GM23338 (cell line): ENCODE measurements around the gene CTNS. TPM values are rescaled to one million over a fixed set of nuclear protein-coding genes. Genes with fewer than 3 reads are reported as not detected.

Experiments used
- ATAC-seq: fragments of 200-7000 bp; cut with Tn5 transposase; 3 replicates; pipeline ENCODE4 v1.9.1; 2020
- DNase-seq: peaks from one replicate; pipeline ENCODE4 v3.0.0-alpha.2; 2015; ENCODE audit warnings: low spot score
- H2AFZ ChIP-seq: fragments of 200-600 bp; sonication (generic); 2 replicates; pipeline ENCODE4 v1.8.0; 2016; ENCODE audit warnings: antibody characterized with exemption, mild to moderate bottlenecking, moderate library complexity
- H3F3A ChIP-seq: fragments of 200-600 bp; sonication (generic); replicated peaks from 2 replicates; pipeline ENCODE4 v1.8.0; 2017; ENCODE audit warnings: antibody characterized with exemption, mixed run types, low read depth
- H3K27ac ChIP-seq: fragments of 200-600 bp; sonication (generic); 2 replicates; pipeline ENCODE4 v1.6.1; 2016; ENCODE audit warnings: low read depth
- H3K27me3 ChIP-seq: fragments of 200-600 bp; sonication (generic); 2 replicates; pipeline ENCODE4 v1.8.0; 2016; ENCODE audit warnings: mild to moderate bottlenecking, mixed run types, moderate library complexity; ENCODE audit not compliant: insufficient read depth
- H3K36me3 ChIP-seq: fragments of 200-600 bp; sonication (generic); 2 replicates; pipeline ENCODE4 v1.8.0; 2016; ENCODE audit warnings: mild to moderate bottlenecking; ENCODE audit not compliant: insufficient read depth
- H3K4me1 ChIP-seq: fragments of 200-600 bp; sonication (generic); 2 replicates; pipeline ENCODE4 v1.8.0; 2016; ENCODE audit warnings: mild to moderate bottlenecking, moderate library complexity; ENCODE audit not compliant: insufficient read depth
- H3K4me2 ChIP-seq: fragments of 200-600 bp; sonication (generic); 2 replicates; pipeline ENCODE4 v1.7.1; 2017; ENCODE audit warnings: mixed run types
- H3K4me3 ChIP-seq: fragments of 200-600 bp; sonication (generic); 2 replicates; pipeline ENCODE4 v1.6.1; 2016; ENCODE audit warnings: mixed run types
- H3K79me2 ChIP-seq: fragments of 200-600 bp; sonication (generic); replicated peaks from 2 replicates; pipeline ENCODE4 v1.8.0; 2017; ENCODE audit warnings: mild to moderate bottlenecking; ENCODE audit not compliant: insufficient read depth
- H3K9me2 ChIP-seq: fragments of 200-600 bp; sonication (generic); 2 replicates; pipeline ENCODE4 v1.8.0; 2017; ENCODE audit not compliant: insufficient read depth
- H4K20me1 ChIP-seq: fragments of 200-600 bp; sonication (generic); replicated peaks from 2 replicates; pipeline ENCODE4 v1.8.0; 2017; ENCODE audit warnings: mild to moderate bottlenecking; ENCODE audit not compliant: insufficient read depth
- H3K27ac Mint-ChIP-seq: 2 replicates; pipeline ENCODE4 v1.8.0; 2020; ENCODE audit warnings: inconsistent platforms, mild to moderate bottlenecking, moderate library complexity, mixed read lengths
- H3K27me3 Mint-ChIP-seq: 3 replicates; pipeline ENCODE4 v1.8.0; 2022; ENCODE audit warnings: low read depth, mild to moderate bottlenecking, moderate library complexity, mixed read lengths, inconsistent platforms; ENCODE audit not compliant: insufficient read depth, poor library complexity
- H3K36me3 Mint-ChIP-seq: 3 replicates; pipeline ENCODE4 v1.8.0; 2021; ENCODE audit warnings: low read depth, mild to moderate bottlenecking, inconsistent platforms, moderate library complexity, mixed read lengths
- H3K4me1 Mint-ChIP-seq: 3 replicates; pipeline ENCODE4 v1.8.0; 2020; ENCODE audit warnings: mild to moderate bottlenecking, inconsistent platforms, mixed read lengths
- H3K4me3 Mint-ChIP-seq: 3 replicates; pipeline ENCODE4 v1.8.0; 2021; ENCODE audit warnings: moderate library complexity, mild to moderate bottlenecking, inconsistent platforms, mixed read lengths
- H3K9me3 Mint-ChIP-seq: 3 replicates; pipeline ENCODE4 v1.8.0; 2020; ENCODE audit warnings: moderate library complexity, mild to moderate bottlenecking, inconsistent platforms, mixed read lengths
- CREB1 ChIP-seq: fragments of 250-450 bp; sonication (Bioruptor Pico); IDR thresholded peaks from 2 replicates; pipeline ENCODE4 v1.5.0; 2020; ENCODE audit warnings: low read depth, mild to moderate bottlenecking, moderate library complexity
- EZH2 ChIP-seq: fragments of 200-600 bp; sonication (generic); IDR thresholded peaks from one replicate; pipeline ENCODE4 v1.8.0; 2017; ENCODE audit warnings: antibody characterized with exemption, mild to moderate bottlenecking, low read depth; ENCODE audit not compliant: unreplicated experiment
- EZH2phosphoT487 ChIP-seq: fragments of 200-600 bp; sonication (generic); IDR thresholded peaks from one replicate; pipeline ENCODE4 v1.8.1; 2018; ENCODE audit warnings: antibody characterized with exemption; ENCODE audit not compliant: unreplicated experiment
- NANOG ChIP-seq: IDR thresholded peaks from 2 replicates; pipeline ENCODE4 v1.6.1; 2016; ENCODE audit warnings: antibody characterized with exemption, borderline replicate concordance
- POLR2AphosphoS5 ChIP-seq: IDR thresholded peaks from 2 replicates; pipeline ENCODE4 v1.6.1; 2016; ENCODE audit warnings: antibody characterized with exemption, low read depth
- STAT1 ChIP-seq: IDR thresholded peaks from one replicate; pipeline ENCODE4 v1.6.1; 2016; ENCODE audit warnings: antibody characterized with exemption; ENCODE audit not compliant: unreplicated experiment
- ZNF114 ChIP-seq: fragments of 250-450 bp; sonication (Bioruptor Pico); IDR thresholded peaks from 2 replicates; pipeline ENCODE4 v1.5.0; 2020; ENCODE audit warnings: mild to moderate bottlenecking, moderate library complexity
- ZNF331 ChIP-seq: fragments of 250-450 bp; sonication (Bioruptor Pico); IDR thresholded peaks from 2 replicates; pipeline ENCODE4 v1.5.0; 2020; ENCODE audit warnings: low read depth, mild to moderate bottlenecking, moderate library complexity
- polyA plus RNA-seq: library from polyadenylated mRNA; unstranded; fragments of >200 nt; fragmentation: Nextera tagmentation; extraction: Ambion mirVana; gene quantifications from 2 replicates; pipeline ENCODE4 v1.2.1, GENCODE V29; 2016
- total RNA-seq: library from RNA; depleted of rRNA; stranded (reverse); fragments of >200 nt; shearing (Covaris generic); gene quantifications from 2 replicates; pipeline ENCODE4 v1.2.3, GENCODE V29; 2014
- TF ChIP-seq, protein P1 (sequence below): fragments of 250-450 bp; sonication (Bioruptor Pico); IDR thresholded peaks from 2 replicates; pipeline ENCODE4 v1.5.0; 2020; ENCODE audit warnings: mild to moderate bottlenecking, moderate library complexity
- TF ChIP-seq, protein P2 (sequence below): IDR thresholded peaks from 2 replicates; pipeline ENCODE4 v1.6.1; 2016; ENCODE audit warnings: antibody characterized with exemption
- TF ChIP-seq, protein P3 (sequence below), 2 experiments: fragments of 200-600 bp in 1 of 2; sonication (generic) in 1 of 2; conservative IDR thresholded peaks; 2 replicates each; pipeline versions ENCODE4 v1.5.1 to v1.6.1; 2016 to 2017; ENCODE audit warnings: antibody characterized with exemption in 2 of 2, low read depth in 2 of 2, mild to moderate bottlenecking in 2 of 2, moderate library complexity in 1 of 2
- TF ChIP-seq, protein P4 (sequence below): IDR thresholded peaks from one replicate; pipeline ENCODE4 v1.6.1; 2018; ENCODE audit warnings: antibody characterized with exemption; ENCODE audit not compliant: unreplicated experiment

Gene CTNS
- total and polyA plus RNA-seq, 2 experiments from 2014 or later = 5.9 to 21.8 TPM

GRCh38 chr17:3647251-3647650 lies 10.7 kb downstream of the CTNS start:
- Histone ChIP-seq H3F3A (no peaks in the 10 kb centered on the region), H4K20me1 (no peaks in the 10 kb centered on the region), H3K36me3 (no peaks in the 10 kb centered on the region), H2AFZ (no peak overlapping the region), H3K4me3 (no peak overlapping the region), H3K4me1 (no peaks in the 10 kb centered on the region), H3K79me2 (no peaks in the 10 kb centered on the region), H3K9me2 (no peaks in the 10 kb centered on the region), H3K27ac (no peak overlapping the region), H3K27me3 (no peaks in the 10 kb centered on the region), H3K4me2 (no peak overlapping the region)
- Mint-ChIP-seq H3K36me3 (peaks cover 13% of the 10 kb centered on the region; the same call in 2 of the 3 replicates), H3K9me3 (no peaks in the 10 kb centered on the region), H3K4me3 (no peak overlapping the region), H3K27me3 (peaks cover 2% of the 10 kb centered on the region), H3K4me1 (no peaks in the 10 kb centered on the region; the same call in 2 of the 3 replicates), H3K27ac (no peak overlapping the region)
- ATAC-seq (peak; percentile 25; the same call in 2 of the 3 replicates), DNase-seq (no peak)
- TF ChIP-seq POLR2AphosphoS5 = no peak
- no peak for TF ChIP-seq ZNF331
- TF ChIP-seq CREB1 (CRISPR knock-in tag) = no peak
- TF ChIP-seq NANOG = no peak
- TF ChIP-seq STAT1 = no peak
- TF ChIP-seq, protein P1, sequence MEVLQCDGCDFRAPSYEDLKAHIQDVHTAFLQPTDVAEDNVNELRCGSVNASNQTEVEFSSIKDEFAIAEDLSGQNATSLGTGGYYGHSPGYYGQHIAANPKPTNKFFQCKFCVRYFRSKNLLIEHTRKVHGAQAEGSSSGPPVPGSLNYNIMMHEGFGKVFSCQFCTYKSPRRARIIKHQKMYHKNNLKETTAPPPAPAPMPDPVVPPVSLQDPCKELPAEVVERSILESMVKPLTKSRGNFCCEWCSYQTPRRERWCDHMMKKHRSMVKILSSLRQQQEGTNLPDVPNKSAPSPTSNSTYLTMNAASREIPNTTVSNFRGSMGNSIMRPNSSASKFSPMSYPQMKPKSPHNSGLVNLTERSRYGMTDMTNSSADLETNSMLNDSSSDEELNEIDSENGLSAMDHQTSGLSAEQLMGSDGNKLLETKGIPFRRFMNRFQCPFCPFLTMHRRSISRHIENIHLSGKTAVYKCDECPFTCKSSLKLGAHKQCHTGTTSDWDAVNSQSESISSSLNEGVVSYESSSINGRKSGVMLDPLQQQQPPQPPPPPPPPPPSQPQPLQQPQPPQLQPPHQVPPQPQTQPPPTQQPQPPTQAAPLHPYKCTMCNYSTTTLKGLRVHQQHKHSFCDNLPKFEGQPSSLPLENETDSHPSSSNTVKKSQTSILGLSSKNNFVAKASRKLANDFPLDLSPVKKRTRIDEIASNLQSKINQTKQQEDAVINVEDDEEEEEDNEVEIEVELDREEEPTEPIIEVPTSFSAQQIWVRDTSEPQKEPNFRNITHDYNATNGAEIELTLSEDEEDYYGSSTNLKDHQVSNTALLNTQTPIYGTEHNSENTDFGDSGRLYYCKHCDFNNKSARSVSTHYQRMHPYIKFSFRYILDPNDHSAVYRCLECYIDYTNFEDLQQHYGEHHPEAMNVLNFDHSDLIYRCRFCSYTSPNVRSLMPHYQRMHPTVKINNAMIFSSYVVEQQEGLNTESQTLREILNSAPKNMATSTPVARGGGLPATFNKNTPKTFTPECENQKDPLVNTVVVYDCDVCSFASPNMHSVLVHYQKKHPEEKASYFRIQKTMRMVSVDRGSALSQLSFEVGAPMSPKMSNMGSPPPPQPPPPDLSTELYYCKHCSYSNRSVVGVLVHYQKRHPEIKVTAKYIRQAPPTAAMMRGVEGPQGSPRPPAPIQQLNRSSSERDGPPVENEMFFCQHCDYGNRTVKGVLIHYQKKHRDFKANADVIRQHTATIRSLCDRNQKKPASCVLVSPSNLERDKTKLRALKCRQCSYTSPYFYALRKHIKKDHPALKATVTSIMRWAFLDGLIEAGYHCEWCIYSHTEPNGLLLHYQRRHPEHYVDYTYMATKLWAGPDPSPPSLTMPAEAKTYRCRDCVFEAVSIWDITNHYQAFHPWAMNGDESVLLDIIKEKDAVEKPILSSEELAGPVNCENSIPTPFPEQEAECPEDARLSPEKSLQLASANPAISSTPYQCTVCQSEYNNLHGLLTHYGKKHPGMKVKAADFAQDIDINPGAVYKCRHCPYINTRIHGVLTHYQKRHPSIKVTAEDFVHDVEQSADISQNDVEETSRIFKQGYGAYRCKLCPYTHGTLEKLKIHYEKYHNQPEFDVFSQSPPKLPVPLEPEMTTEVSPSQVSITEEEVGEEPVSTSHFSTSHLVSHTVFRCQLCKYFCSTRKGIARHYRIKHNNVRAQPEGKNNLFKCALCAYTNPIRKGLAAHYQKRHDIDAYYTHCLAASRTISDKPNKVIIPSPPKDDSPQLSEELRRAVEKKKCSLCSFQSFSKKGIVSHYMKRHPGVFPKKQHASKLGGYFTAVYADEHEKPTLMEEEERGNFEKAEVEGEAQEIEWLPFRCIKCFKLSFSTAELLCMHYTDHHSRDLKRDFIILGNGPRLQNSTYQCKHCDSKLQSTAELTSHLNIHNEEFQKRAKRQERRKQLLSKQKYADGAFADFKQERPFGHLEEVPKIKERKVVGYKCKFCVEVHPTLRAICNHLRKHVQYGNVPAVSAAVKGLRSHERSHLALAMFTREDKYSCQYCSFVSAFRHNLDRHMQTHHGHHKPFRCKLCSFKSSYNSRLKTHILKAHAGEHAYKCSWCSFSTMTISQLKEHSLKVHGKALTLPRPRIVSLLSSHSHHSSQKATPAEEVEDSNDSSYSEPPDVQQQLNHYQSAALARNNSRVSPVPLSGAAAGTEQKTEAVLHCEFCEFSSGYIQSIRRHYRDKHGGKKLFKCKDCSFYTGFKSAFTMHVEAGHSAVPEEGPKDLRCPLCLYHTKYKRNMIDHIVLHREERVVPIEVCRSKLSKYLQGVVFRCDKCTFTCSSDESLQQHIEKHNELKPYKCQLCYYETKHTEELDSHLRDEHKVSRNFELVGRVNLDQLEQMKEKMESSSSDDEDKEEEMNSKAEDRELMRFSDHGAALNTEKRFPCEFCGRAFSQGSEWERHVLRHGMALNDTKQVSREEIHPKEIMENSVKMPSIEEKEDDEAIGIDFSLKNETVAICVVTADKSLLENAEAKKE (CRISPR knock-in tag) = no peak
- TF ChIP-seq ZNF114 (CRISPR knock-in tag) = no peak
- no peak for TF ChIP-seq EZH2phosphoT487
- TF ChIP-seq, protein P2, sequence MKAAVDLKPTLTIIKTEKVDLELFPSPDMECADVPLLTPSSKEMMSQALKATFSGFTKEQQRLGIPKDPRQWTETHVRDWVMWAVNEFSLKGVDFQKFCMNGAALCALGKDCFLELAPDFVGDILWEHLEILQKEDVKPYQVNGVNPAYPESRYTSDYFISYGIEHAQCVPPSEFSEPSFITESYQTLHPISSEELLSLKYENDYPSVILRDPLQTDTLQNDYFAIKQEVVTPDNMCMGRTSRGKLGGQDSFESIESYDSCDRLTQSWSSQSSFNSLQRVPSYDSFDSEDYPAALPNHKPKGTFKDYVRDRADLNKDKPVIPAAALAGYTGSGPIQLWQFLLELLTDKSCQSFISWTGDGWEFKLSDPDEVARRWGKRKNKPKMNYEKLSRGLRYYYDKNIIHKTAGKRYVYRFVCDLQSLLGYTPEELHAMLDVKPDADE = no peak
- TF ChIP-seq, protein P3, sequence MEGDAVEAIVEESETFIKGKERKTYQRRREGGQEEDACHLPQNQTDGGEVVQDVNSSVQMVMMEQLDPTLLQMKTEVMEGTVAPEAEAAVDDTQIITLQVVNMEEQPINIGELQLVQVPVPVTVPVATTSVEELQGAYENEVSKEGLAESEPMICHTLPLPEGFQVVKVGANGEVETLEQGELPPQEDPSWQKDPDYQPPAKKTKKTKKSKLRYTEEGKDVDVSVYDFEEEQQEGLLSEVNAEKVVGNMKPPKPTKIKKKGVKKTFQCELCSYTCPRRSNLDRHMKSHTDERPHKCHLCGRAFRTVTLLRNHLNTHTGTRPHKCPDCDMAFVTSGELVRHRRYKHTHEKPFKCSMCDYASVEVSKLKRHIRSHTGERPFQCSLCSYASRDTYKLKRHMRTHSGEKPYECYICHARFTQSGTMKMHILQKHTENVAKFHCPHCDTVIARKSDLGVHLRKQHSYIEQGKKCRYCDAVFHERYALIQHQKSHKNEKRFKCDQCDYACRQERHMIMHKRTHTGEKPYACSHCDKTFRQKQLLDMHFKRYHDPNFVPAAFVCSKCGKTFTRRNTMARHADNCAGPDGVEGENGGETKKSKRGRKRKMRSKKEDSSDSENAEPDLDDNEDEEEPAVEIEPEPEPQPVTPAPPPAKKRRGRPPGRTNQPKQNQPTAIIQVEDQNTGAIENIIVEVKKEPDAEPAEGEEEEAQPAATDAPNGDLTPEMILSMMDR (conservative IDR thresholded peaks at IDR 0.05; ENCODE audit: low read depth in 2 of 2) = no peak
- TF ChIP-seq EZH2 = no peak
- TF ChIP-seq, protein P4, sequence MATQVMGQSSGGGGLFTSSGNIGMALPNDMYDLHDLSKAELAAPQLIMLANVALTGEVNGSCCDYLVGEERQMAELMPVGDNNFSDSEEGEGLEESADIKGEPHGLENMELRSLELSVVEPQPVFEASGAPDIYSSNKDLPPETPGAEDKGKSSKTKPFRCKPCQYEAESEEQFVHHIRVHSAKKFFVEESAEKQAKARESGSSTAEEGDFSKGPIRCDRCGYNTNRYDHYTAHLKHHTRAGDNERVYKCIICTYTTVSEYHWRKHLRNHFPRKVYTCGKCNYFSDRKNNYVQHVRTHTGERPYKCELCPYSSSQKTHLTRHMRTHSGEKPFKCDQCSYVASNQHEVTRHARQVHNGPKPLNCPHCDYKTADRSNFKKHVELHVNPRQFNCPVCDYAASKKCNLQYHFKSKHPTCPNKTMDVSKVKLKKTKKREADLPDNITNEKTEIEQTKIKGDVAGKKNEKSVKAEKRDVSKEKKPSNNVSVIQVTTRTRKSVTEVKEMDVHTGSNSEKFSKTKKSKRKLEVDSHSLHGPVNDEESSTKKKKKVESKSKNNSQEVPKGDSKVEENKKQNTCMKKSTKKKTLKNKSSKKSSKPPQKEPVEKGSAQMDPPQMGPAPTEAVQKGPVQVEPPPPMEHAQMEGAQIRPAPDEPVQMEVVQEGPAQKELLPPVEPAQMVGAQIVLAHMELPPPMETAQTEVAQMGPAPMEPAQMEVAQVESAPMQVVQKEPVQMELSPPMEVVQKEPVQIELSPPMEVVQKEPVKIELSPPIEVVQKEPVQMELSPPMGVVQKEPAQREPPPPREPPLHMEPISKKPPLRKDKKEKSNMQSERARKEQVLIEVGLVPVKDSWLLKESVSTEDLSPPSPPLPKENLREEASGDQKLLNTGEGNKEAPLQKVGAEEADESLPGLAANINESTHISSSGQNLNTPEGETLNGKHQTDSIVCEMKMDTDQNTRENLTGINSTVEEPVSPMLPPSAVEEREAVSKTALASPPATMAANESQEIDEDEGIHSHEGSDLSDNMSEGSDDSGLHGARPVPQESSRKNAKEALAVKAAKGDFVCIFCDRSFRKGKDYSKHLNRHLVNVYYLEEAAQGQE = no peak
